HG02884 (cell line): ENCODE measurements around the gene GFPT2.

Source experiments
- ATAC-seq: cut with Tn5 transposase; IDR thresholded peaks from one replicate; pipeline ENCODE4 v1.9.1; 2021; ENCODE audit warnings: mild to moderate bottlenecking, moderate library complexity; ENCODE audit not compliant: unreplicated experiment

GFPT2 gene

DNA sequence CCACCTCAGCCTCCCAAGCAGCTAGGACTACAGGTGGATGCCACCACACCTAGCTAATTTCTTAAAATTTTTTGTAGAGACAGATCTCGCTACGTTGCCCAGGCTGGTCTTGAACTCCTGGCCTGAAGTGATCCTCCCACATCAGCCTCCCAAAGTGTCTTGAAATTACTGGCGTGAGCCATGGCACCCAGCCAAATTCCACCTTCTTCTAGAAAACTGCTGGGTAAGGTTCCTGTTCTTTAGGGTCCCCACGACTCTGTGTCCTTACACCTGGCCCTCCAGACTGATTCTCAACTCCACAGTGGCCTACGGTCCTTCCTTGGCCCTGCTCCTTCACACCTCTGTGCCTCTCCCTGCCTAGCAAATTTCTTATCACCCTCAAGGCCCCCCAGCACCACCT is 63.2 kb downstream of the GFPT2 start:
- ATAC-seq, result no peak

DNA sequence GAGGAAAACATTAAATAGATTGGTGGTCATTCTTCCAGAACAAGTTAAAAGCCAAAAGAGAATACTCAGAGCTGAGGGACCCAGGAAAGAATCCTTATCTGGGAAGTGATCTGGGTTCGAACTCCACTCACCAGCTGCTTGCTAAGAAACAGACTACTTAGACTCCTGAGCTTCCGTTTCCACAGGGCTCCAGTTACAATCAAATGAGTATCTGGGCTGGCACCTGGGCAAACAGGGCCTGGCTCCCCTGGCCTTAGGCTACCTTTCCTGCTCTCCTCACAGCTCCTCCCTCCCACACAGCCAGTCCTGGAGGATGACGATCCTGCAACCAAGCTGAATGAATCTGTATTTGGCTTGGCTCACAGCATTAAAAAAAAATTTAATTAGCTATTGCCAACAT is 63.7 kb downstream of the GFPT2 start:
- no peak for ATAC-seq

DNA sequence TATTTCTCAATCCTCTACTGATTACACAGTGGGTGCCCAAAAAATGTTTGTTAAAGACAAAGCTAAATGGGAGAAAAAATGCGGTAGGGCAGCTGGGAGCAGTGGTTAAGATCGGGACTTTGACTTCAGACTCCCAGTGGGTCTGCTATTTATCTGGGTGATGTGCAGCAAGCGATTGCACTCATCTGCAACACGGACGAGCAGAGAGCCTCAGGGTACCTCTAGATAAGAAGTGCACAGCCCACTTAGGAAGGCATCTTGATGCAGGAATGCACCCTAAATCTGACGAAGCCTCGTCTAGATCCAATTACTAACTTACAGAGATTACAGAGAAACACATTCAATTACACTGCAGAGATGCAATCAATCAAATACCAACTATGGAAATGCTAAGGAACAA is 65.3 kb downstream of the GFPT2 start:
- ATAC-seq, result no peak

GRCh38 chr5:180287404-180287803 is 65.7 kb downstream of the GFPT2 start:
- no peak for ATAC-seq

DNA sequence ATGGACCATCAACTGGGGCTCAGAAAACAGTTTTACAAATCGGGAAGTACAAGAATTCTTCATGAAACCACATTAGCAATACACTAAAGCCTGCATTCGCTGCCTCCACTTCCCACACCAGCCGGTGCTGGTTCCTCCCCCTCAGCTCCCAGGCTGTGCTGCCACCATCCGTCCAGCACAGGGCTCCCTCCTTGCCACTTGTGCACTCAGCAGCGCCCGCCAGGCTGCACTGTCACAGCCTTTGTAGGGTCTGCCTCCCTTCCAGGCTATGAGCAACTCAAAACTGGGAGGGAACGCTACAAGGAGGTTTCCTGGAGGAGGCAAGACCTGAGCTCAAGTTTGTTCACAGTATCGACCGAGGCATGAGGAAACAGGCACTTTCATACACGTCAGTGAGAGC is 69.0 kb downstream of the GFPT2 start:
- no peak for ATAC-seq

GRCh38 chr5:180283026-180283615 is 70.0 kb downstream of the GFPT2 start:
- ATAC-seq, result no peak

- ATAC-seq, result no peak
These were observed 70.9 kb downstream of the GFPT2 start for GRCh38 chr5:180282281-180282680.

- ATAC-seq, result no peak
These were observed 71.4 kb downstream of the GFPT2 start for GRCh38 chr5:180281706-180282105.

- no peak for ATAC-seq
These were observed 78.4 kb downstream of the GFPT2 start for GRCh38 chr5:180274695-180275094.

DNA sequence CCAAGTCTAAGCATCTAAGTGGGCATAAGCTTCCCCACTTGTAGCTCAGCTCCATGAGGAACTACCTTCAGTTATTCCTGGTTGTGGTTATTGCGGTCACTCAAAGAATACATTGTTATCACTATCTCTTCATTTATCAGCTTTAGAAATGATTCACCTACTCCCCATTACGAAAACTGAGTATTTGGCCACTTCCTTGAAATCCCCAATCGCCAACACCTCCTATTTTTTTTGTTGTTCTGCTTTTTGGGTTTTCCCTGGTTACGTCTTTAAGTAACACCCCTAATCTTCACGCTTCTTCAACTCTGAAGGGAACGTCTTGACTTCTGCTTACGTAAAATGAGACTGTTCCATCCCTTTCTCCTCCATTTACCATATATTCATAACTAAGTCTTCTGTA is 81.9 kb downstream of the GFPT2 start:
- no peak for ATAC-seq

GRCh38 chr5:180259260-180259611 is 93.9 kb downstream of the GFPT2 start:
- no peak for ATAC-seq

DNA sequence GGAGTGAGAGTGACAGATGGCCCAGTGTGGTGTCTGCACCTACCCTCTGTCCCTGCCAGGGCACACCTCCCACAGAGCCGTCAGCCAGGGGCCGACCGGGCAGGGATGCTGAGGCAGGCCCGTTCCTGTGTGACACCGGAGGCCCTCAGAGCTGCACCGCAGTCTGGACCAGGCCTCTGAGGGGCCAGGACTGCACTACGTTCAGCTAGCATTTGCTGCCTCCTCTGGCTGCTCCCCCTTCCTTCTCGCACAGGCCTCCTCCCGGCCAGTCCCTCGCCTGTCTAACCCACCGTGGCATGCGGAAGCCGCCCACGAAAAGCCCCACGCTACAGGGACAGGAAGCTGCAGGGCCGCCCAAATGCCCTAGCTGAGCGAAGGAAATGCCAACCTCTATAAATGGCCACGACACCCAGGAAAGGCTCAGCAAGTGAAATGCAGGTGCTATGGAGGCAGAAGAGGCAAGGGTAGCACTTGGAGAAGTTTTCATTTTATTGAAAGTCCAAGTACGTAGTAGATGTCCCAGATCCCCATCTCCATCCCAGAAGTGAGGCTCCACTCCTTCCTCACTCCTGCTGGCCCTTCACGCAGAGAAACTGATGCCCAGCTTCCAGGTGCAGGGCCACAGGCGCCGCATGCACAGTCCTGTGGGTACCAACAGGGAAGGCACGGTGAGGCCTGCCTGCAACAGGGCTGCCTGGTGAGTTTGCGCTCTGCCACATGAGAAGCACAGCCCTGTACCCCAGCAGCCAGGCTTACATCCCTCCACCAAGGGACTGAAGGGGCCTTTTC is 99.9 kb downstream of the GFPT2 start:
- ATAC-seq, result no peak

- ATAC-seq, result no peak
These were observed 101.2 kb downstream of the GFPT2 start for GRCh38 chr5:180251887-180252286.

GRCh38 chr5:180251141-180251540 is 102.0 kb downstream of the GFPT2 start:
- no peak for ATAC-seq
